SU-DHL-6 (cell line): ENCODE data around the gene GPX8.

Source experiments
- EZH2phosphoT487 ChIP-seq: fragments of 200-600 bp; sonication (generic), shearing (Covaris generic); conservative IDR thresholded peaks from 2 replicates; pipeline ENCODE4 v1.6.1; 2018; ENCODE audit warnings: mild to moderate bottlenecking, antibody characterized with exemption, low read length, moderate library complexity, mixed read lengths
- TF ChIP-seq, protein P1 (sequence below): fragments of 200-600 bp; sonication (generic); IDR thresholded peaks from one replicate; pipeline ENCODE4 v1.5.1; 2017; ENCODE audit warnings: antibody characterized with exemption, mild to moderate bottlenecking, low read length, moderate library complexity; ENCODE audit not compliant: insufficient read depth, poor library complexity, severe bottlenecking

DNA sequence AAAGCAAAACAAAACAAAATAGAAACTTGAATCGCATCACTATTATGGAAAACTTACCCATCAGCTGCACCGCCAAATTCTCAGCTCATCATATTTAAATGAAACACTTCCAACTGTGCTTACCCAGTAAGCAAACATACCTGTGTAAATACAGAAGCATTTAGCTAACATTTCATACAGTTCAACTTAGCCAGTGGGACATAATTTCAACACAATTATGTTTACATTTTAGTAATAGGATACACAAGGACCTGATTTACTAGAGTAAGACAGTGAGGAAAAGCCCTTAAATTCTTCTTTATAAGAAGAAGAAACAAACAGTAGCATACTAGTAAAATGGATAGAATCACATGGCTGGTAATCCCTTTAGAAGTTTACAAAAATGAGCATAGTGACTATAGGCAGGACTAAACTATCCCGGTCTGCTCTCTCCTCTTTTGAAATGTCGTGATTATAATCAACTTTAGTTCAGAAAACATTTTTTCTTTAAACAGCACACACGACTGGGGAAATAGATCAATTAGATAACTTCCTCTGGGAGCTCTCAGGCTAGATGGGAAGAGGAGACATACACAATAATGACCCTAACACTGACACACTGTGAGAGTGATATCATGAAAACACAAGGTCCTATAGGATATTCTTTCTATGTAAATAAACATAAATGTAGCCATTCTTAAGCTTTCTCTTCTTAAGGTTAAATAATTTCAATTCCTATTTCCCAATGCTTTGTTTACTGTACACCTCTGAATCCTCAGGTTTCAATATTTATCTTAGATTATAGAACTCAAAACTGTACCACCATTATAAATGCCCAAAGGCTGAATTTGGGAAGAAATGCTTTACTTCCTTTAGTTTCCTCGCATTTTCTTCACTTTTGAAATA lies 28.9 kb downstream of the GPX8 start:
- TF ChIP-seq, protein P1, sequence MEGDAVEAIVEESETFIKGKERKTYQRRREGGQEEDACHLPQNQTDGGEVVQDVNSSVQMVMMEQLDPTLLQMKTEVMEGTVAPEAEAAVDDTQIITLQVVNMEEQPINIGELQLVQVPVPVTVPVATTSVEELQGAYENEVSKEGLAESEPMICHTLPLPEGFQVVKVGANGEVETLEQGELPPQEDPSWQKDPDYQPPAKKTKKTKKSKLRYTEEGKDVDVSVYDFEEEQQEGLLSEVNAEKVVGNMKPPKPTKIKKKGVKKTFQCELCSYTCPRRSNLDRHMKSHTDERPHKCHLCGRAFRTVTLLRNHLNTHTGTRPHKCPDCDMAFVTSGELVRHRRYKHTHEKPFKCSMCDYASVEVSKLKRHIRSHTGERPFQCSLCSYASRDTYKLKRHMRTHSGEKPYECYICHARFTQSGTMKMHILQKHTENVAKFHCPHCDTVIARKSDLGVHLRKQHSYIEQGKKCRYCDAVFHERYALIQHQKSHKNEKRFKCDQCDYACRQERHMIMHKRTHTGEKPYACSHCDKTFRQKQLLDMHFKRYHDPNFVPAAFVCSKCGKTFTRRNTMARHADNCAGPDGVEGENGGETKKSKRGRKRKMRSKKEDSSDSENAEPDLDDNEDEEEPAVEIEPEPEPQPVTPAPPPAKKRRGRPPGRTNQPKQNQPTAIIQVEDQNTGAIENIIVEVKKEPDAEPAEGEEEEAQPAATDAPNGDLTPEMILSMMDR: no peak
- TF ChIP-seq EZH2phosphoT487: no peak
